ENCODE results near the gene LIX1L.

- TF ChIP-seq, protein P1, sequence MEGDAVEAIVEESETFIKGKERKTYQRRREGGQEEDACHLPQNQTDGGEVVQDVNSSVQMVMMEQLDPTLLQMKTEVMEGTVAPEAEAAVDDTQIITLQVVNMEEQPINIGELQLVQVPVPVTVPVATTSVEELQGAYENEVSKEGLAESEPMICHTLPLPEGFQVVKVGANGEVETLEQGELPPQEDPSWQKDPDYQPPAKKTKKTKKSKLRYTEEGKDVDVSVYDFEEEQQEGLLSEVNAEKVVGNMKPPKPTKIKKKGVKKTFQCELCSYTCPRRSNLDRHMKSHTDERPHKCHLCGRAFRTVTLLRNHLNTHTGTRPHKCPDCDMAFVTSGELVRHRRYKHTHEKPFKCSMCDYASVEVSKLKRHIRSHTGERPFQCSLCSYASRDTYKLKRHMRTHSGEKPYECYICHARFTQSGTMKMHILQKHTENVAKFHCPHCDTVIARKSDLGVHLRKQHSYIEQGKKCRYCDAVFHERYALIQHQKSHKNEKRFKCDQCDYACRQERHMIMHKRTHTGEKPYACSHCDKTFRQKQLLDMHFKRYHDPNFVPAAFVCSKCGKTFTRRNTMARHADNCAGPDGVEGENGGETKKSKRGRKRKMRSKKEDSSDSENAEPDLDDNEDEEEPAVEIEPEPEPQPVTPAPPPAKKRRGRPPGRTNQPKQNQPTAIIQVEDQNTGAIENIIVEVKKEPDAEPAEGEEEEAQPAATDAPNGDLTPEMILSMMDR (IDR thresholded peaks at IDR 0.05), result no peak
- TF ChIP-seq POLR2A (IDR thresholded peaks at IDR 0.05) (no peak), POLR2AphosphoS5 (IDR thresholded peaks at IDR 0.05) (no peak)
These were observed 15.4 kb downstream of the LIX1L start for GRCh38 chr1:145942405-145942804.
